K562 (cell line): ENCODE data around the gene SRD5A2. TPM values are rescaled to one million over a fixed set of nuclear protein-coding genes. Genes with fewer than 3 reads are reported as not detected.

Experiments used
- ATAC-seq: fragments of 200-7000 bp; cut with Tn5 transposase; 3 replicates; pipeline ENCODE4 v1.9.1; 2020; ENCODE audit warnings: moderate library complexity
- Bru-seq: library from RNA; stranded (reverse); fragments of 400-500 nt; gene quantifications from one replicate; lab custom pipeline; 2021; lab: Mats Ljungman, UMichigan
- BruChase-seq, 2 experiments: library from RNA; stranded (reverse); fragments of 400-500 nt; gene quantifications; one replicate each; lab custom pipeline; 2021; lab: Mats Ljungman, UMichigan
- BruUV-seq: library from RNA; stranded (reverse); fragments of 400-500 nt; replicated peaks from 2 replicates; lab custom pipeline; 2021; lab: Mats Ljungman, UMichigan
- CTCF ChIA-PET: fragments of 300-600 bp; formaldehyde crosslinking; extraction: SDS; loops from one replicate; lab custom pipeline; 2021; ENCODE audit warnings: low intra/inter-chr PET ratio; lab: Yijun Ruan, JAX
- POLR2A ChIA-PET: fragments of 300-600, 350-650 bp; sonication (Branson Sonifier 250); formaldehyde crosslinking; extraction: SDS; loops from one replicate; lab custom pipeline; 2021; ENCODE audit warnings: antibody characterized with exemption, inconsistent platforms; lab: Yijun Ruan, JAX
- DNase-seq, 4 experiments: peaks; one replicate each; pipeline versions ENCODE4 v3.0.0 to v3.0.0-alpha.2; 2011 to 2018; ENCODE audit warnings: low spot score in 3 of 4, mixed read lengths in 3 of 4; ENCODE audit errors: extremely low read depth in 1 of 4
- FAIRE-seq: peaks from 2 replicates; lab custom pipeline; 2011; peaks lifted over from hg19 to GRCh38; lab: Jason Lieb, UNC
- H2AFZ ChIP-seq: 2 replicates; pipeline ENCODE4 v1.6.0; 2011; ENCODE audit warnings: low read depth, low read length, control low read depth, inconsistent platforms
- H3K27ac ChIP-seq: fragments of 200-600 bp; 3 replicates; pipeline ENCODE4 v1.8.0; 2011; ENCODE audit warnings: low read depth, mild to moderate bottlenecking, control low read depth, inconsistent platforms, low read length, moderate library complexity, mixed read lengths; ENCODE audit errors: extremely low read depth
- H3K27me3 ChIP-seq, 2 experiments: fragments of 300-600 bp in 1 of 2; 2 replicates in 1 of 2; 3 replicates in 1 of 2; pipeline versions ENCODE4 v1.6.0 to v1.8.0; 2011; ENCODE audit warnings: inconsistent platforms in 2 of 2, low read length in 2 of 2, mild to moderate bottlenecking in 1 of 2, mixed read lengths in 1 of 2, moderate library complexity in 1 of 2; ENCODE audit not compliant: control insufficient read depth in 2 of 2, insufficient read depth in 2 of 2
- H3K36me3 ChIP-seq: fragments of 300-600 bp; 3 replicates; pipeline ENCODE4 v1.8.0; 2011; ENCODE audit warnings: mild to moderate bottlenecking, low read length, inconsistent platforms; ENCODE audit not compliant: control insufficient read depth, insufficient read depth
- H3K4me1 ChIP-seq, 2 experiments: fragments of 200-600 bp in 1 of 2; replicated peaks in 1 of 2; 2 replicates in 1 of 2; 3 replicates in 1 of 2; pipeline versions ENCODE4 v1.5.1 to v1.8.0; 2011; ENCODE audit warnings: inconsistent platforms in 2 of 2, low read length in 2 of 2, mild to moderate bottlenecking in 1 of 2, mixed read lengths in 1 of 2, moderate library complexity in 1 of 2; ENCODE audit not compliant: control insufficient read depth in 2 of 2, insufficient read depth in 2 of 2
- H3K4me2 ChIP-seq: 2 replicates; pipeline ENCODE4 v1.6.1; 2011; ENCODE audit warnings: low read length, control low read depth, inconsistent platforms, mixed read lengths; ENCODE audit not compliant: insufficient read depth
- H3K4me3 ChIP-seq: fragments of 200-600 bp; sonication (generic), shearing (Covaris generic); 2 replicates; pipeline ENCODE4 v1.5.1; 2016; ENCODE audit warnings: control low read depth, inconsistent platforms
- H3K79me2 ChIP-seq: fragments of 200-600 bp; 3 replicates; pipeline ENCODE4 v1.8.0; 2011; ENCODE audit warnings: low read length, inconsistent platforms; ENCODE audit not compliant: control insufficient read depth, insufficient read depth
- H3K9ac ChIP-seq, 2 experiments: 2 replicates each; pipeline versions ENCODE4 v1.6.0 to v1.6.1; 2011; ENCODE audit warnings: low read depth in 2 of 2, low read length in 2 of 2, control low read depth in 1 of 2, inconsistent platforms in 1 of 2, mild to moderate bottlenecking in 1 of 2, mixed read lengths in 1 of 2; ENCODE audit not compliant: insufficient read depth in 1 of 2
- H3K9me1 ChIP-seq: one replicate; pipeline ENCODE4 v1.6.0; 2011; ENCODE audit warnings: inconsistent platforms, mild to moderate bottlenecking, low read length, moderate library complexity; ENCODE audit not compliant: control insufficient read depth, insufficient read depth
- H3K9me3 ChIP-seq: replicated peaks from 2 replicates; pipeline ENCODE4 v1.5.1; 2011; ENCODE audit warnings: low read depth, low read length, inconsistent platforms; ENCODE audit not compliant: control insufficient read depth, insufficient read depth
- H4K20me1 ChIP-seq: replicated peaks from 2 replicates; pipeline ENCODE4 v1.6.1; 2011; ENCODE audit warnings: low read length, inconsistent platforms, mixed read lengths; ENCODE audit not compliant: control insufficient read depth, insufficient read depth
- L3MBTL2 ChIP-seq: fragments of 450-650 bp; IDR thresholded peaks from 2 replicates; pipeline ENCODE4 v1.6.1; 2016; ENCODE audit warnings: mild to moderate bottlenecking, moderate library complexity
- MYNN ChIP-seq, 2 experiments: sonication (generic); formaldehyde crosslinking in 1 of 2; IDR thresholded peaks; 2 replicates each; pipeline versions ENCODE4 v1.5.0 to v1.6.1; 2016 to 2020; ENCODE audit warnings: antibody characterized with exemption in 1 of 2, missing genetic modification reagents in 1 of 2
- POLR2AphosphoS5 ChIP-seq: IDR thresholded peaks from 2 replicates; pipeline ENCODE4 v1.6.1; 2011; ENCODE audit warnings: mild to moderate bottlenecking, low read depth, low read length, moderate library complexity; ENCODE audit not compliant: control insufficient read depth, insufficient read depth
- PRMT5 ChIP-seq: sonication (generic); formaldehyde crosslinking; IDR thresholded peaks from 2 replicates; pipeline ENCODE4 v1.5.0; 2020; ENCODE audit warnings: missing genetic modification reagents
- RFX1 ChIP-seq: fragments of 450-650 bp; IDR thresholded peaks from 2 replicates; pipeline ENCODE4 v1.6.1; 2016; ENCODE audit warnings: mild to moderate bottlenecking, moderate library complexity
- WGBS: fragments of 100-300 bp; shearing (Covaris generic); methylation state at CpG from one replicate; pipeline ENCODE4 v1.1.6; 2016; ENCODE audit warnings: low coverage, mixed read lengths; ENCODE audit not compliant: insufficient coverage; ENCODE audit errors: missing lambda C conversion rate; 5-methylcytosine and 5-hydroxymethylcytosine counted together
- in situ Hi-C: fragments of 300-500 bp; cut with MboI; formaldehyde crosslinking; loops from 4 replicates; pipeline ENCODE4 v1.15.0; 2018; ENCODE audit warnings: inconsistent platforms, mixed read lengths
- intact Hi-C: fragments of 100-400 bp; cut with micrococcal nuclease; formaldehyde crosslinking; loops from 2 replicates; pipeline ENCODE4 v1.14.2; 2022
- long read RNA-seq, 3 experiments: library from polyadenylated mRNA in 2 of 3; library from RNA in 1 of 3; unstranded in 2 of 3; stranded (forward) in 1 of 3; transcript quantifications; one replicate each; pipeline ENCODE4 v2.0.0, GENCODE V29; 2019 to 2022
- polyA minus RNA-seq, 3 experiments: library from RNA; depleted of rRNA, polyadenylated mRNA; stranded (reverse); fragments of >200 nt; gene quantifications; 2 replicates each; pipeline ENCODE4 v1.2.3, GENCODE V29; 2011
- polyA plus RNA-seq, 8 experiments: library from polyadenylated mRNA; depleted of rRNA in 4 of 8; stranded (reverse) in 5 of 8; unstranded in 3 of 8; fragments of >200 nt; fragmentation: Nextera tagmentation in 2 of 8; fragmentation: Illumina TruSeq in 1 of 8; extraction: Ambion mirVana in 2 of 8; extraction: Trizol in 1 of 8; gene quantifications; 2 replicates each; pipeline versions ENCODE4 v1.2.1 to v1.2.3, GENCODE V29; 2011 to 2014; ENCODE audit warnings: inconsistent platforms in 1 of 8, missing spikeins in 1 of 8
- total RNA-seq, 7 experiments: library from RNA; depleted of rRNA in 6 of 7; stranded (reverse); fragments of >200 nt in 6 of 7; fragmentation: Illumina TruSeq in 2 of 7; extraction: Trizol in 2 of 7; gene quantifications; 2 replicates each; pipeline versions ENCODE4 v1.2.1 to v1.2.3, GENCODE V29; 2011 to 2021; ENCODE audit warnings: low replicate concordance in 1 of 7
- TF ChIP-seq, protein P1 (sequence below): sonication (generic); formaldehyde crosslinking; IDR thresholded peaks from 2 replicates; pipeline ENCODE4 v1.5.0; 2020; ENCODE audit warnings: missing genetic modification reagents
- TF ChIP-seq, protein P2 (sequence below): fragments of 150-350 bp; IDR thresholded peaks from 2 replicates; pipeline ENCODE4 v1.6.1; 2014; ENCODE audit warnings: low read depth, mild to moderate bottlenecking, low read length, borderline replicate concordance
- TF ChIP-seq, protein P3 (sequence below): sonication (generic); formaldehyde crosslinking; IDR thresholded peaks from 2 replicates; pipeline ENCODE4 v1.8.1; 2023; ENCODE audit warnings: mild to moderate bottlenecking, missing genetic modification reagents, moderate library complexity

SRD5A2 gene, protein sequence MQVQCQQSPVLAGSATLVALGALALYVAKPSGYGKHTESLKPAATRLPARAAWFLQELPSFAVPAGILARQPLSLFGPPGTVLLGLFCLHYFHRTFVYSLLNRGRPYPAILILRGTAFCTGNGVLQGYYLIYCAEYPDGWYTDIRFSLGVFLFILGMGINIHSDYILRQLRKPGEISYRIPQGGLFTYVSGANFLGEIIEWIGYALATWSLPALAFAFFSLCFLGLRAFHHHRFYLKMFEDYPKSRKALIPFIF
- total RNA-seq (2011; cell fraction: chromatin; rRNA removed; ENCODE audit: low replicate concordance) = not detected in 2 replicates
- not detected in 2 replicates for total RNA-seq (2011; cell fraction: nucleolus; rRNA removed)
- total RNA-seq (2011; cell fraction: nucleoplasm; rRNA removed) = not detected in 2 replicates
- total RNA-seq (2014; rRNA removed) (not detected in 2 replicates), total RNA-seq (2014; rRNA removed; fragmentation: Illumina TruSeq; extraction: Trizol) (not detected in 2 replicates), total RNA-seq (2015; rRNA removed; fragmentation: Illumina TruSeq; extraction: Trizol) (not detected in 2 replicates), total RNA-seq (2021) (not detected in 2 replicates), polyA plus RNA-seq (2011; rRNA removed) (0.03 TPM in 1 of 2 replicates, not detected in the other), polyA plus RNA-seq (2014; fragmentation: Illumina TruSeq; extraction: Trizol) (not detected in 2 replicates), polyA plus RNA-seq (2014; fragmentation: Nextera tagmentation; extraction: Ambion mirVana) (not detected), polyA plus RNA-seq (2014; rRNA removed) (not detected in 2 replicates), polyA minus RNA-seq (2011; rRNA and poly(A)+ RNA removed) (not detected in 2 replicates), Bru-seq, nascent RNA (not detected), BruChase-seq, experiment 1, labeled RNA remaining after a 2-hour chase (percentile 5 among the genes with signal in this experiment), BruChase-seq, experiment 2, labeled RNA remaining after a 6-hour chase (percentile 13 among the genes with signal in this experiment)
- polyA plus RNA-seq (2011; cell fraction: cytosol; rRNA removed) = not detected in 2 replicates
- polyA plus RNA-seq (2011; cell fraction: nucleus; rRNA removed) = 0.01 TPM in 1 of 2 replicates, not detected in the other
- polyA plus RNA-seq (2012) = 0.04 TPM in 1 of 2 replicates, not detected in the other
- not detected in 2 replicates for polyA minus RNA-seq (2011; cell fraction: cytosol; rRNA and poly(A)+ RNA removed)
- polyA minus RNA-seq (2011; cell fraction: nucleus; rRNA and poly(A)+ RNA removed) = not detected in 2 replicates
- long read RNA-seq, experiment 1 = 0 reads
- long read RNA-seq, experiment 2 = 0 reads
- long read RNA-seq, experiment 3 = 0 reads

DNA sequence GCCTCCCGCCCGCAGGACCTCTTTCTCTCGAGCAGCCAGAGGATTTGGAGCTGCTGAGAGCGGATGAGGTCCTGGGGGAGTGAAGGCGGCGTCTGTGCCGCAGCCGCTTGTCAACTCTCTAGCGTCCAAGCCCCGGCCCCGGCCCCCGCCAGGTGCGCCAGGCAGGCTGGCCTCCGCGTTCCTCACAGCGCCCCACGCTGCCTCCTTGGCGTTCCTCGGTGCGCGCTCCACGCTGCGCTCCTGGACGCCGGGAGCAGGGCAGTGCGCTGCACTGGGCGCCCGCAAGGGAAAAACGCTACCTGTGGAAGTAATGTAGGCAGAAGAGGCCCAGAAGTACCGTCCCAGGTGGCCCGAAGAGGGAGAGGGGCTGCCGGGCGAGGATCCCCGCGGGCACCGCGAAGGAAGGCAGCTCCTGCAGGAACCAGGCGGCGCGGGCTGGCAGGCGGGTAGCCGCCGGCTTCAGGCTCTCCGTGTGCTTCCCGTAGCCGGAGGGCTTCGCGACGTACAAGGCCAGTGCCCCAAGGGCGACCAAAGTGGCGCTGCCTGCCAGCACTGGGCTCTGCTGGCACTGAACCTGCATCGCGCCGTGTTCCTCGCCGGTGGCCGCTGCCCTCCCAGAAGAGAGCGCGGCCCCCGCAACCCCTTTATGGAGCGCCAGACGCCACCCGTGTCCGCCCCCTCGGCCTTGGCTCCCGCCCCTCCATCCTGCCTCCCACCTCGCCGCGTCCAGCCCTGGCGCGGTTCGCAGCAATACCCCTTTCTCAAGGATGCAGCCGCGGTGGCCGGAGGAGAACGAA, at the start of gene SRD5A2:
Gene SRD5A2 (minus strand): TSS at position 618 of the 797 bp plus-strand sequence. CDS start 38 bp downstream, at position 580.
- Histone ChIP-seq H4K20me1 (no peaks in the 10 kb centered on the region), H3K27me3 (peaks cover 15 to 32% of the 10 kb centered on the region in 2 experiments; a peak in 3 of 5 replicates), H3K9me3 (no peaks in the 10 kb centered on the region), H3K4me1 (peaks cover 0 to 7% of the 10 kb centered on the region in 2 experiments; a peak in 1 of 5 replicates), H2AFZ (no peak within 1 kb of the TSS), H3K27ac (no peak within 1 kb of the TSS), H3K4me2 (no peak within 1 kb of the TSS), H3K9ac (no peak within 1 kb of the TSS), H3K4me3 (no peak within 1 kb of the TSS), H3K9me1 (no peaks in the 10 kb centered on the region), H3K36me3 (no peaks in the 10 kb centered on the region), H3K79me2 (no peaks in the 10 kb centered on the region)
- DNase-seq (no peak), ATAC-seq (no peak; the same call in 2 of the 3 replicates), FAIRE-seq (no peak)
- 1% methylated on average over 57 of the region's 76 CpGs for WGBS
- BruUV-seq = no TSS peak
- in situ Hi-C loops = no loop called here
- CTCF ChIA-PET = no interaction called here
- intact Hi-C loops = no loop called here
- POLR2A ChIA-PET = no interaction called here
- no peak for TF ChIP-seq POLR2AphosphoS5
- TF ChIP-seq L3MBTL2 = no peak
- no peak for TF ChIP-seq MYNN (IDR thresholded peaks at IDR 0.05)
- no peak for TF ChIP-seq MYNN (CRISPR knock-in tag; IDR thresholded peaks at IDR 0.05)
- TF ChIP-seq, protein P1, sequence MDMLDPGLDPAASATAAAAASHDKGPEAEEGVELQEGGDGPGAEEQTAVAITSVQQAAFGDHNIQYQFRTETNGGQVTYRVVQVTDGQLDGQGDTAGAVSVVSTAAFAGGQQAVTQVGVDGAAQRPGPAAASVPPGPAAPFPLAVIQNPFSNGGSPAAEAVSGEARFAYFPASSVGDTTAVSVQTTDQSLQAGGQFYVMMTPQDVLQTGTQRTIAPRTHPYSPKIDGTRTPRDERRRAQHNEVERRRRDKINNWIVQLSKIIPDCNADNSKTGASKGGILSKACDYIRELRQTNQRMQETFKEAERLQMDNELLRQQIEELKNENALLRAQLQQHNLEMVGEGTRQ (CRISPR knock-in tag) = no peak
- TF ChIP-seq, protein P2, sequence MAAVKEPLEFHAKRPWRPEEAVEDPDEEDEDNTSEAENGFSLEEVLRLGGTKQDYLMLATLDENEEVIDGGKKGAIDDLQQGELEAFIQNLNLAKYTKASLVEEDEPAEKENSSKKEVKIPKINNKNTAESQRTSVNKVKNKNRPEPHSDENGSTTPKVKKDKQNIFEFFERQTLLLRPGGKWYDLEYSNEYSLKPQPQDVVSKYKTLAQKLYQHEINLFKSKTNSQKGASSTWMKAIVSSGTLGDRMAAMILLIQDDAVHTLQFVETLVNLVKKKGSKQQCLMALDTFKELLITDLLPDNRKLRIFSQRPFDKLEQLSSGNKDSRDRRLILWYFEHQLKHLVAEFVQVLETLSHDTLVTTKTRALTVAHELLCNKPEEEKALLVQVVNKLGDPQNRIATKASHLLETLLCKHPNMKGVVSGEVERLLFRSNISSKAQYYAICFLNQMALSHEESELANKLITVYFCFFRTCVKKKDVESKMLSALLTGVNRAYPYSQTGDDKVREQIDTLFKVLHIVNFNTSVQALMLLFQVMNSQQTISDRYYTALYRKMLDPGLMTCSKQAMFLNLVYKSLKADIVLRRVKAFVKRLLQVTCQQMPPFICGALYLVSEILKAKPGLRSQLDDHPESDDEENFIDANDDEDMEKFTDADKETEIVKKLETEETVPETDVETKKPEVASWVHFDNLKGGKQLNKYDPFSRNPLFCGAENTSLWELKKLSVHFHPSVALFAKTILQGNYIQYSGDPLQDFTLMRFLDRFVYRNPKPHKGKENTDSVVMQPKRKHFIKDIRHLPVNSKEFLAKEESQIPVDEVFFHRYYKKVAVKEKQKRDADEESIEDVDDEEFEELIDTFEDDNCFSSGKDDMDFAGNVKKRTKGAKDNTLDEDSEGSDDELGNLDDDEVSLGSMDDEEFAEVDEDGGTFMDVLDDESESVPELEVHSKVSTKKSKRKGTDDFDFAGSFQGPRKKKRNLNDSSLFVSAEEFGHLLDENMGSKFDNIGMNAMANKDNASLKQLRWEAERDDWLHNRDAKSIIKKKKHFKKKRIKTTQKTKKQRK = no peak
- TF ChIP-seq PRMT5 (CRISPR knock-in tag) = no peak
- TF ChIP-seq, protein P3, sequence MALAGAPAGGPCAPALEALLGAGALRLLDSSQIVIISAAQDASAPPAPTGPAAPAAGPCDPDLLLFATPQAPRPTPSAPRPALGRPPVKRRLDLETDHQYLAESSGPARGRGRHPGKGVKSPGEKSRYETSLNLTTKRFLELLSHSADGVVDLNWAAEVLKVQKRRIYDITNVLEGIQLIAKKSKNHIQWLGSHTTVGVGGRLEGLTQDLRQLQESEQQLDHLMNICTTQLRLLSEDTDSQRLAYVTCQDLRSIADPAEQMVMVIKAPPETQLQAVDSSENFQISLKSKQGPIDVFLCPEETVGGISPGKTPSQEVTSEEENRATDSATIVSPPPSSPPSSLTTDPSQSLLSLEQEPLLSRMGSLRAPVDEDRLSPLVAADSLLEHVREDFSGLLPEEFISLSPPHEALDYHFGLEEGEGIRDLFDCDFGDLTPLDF (CRISPR knock-in tag) = no peak
- TF ChIP-seq RFX1 = no peak
